Measurements from ENCODE around the gene LCT. TPM values are rescaled to one million over a fixed set of nuclear protein-coding genes. Genes with fewer than 3 reads are reported as not detected.

Gene LCT
- total RNA-seq, 2 donors from 2014 or later: 0.57 TPM; not detected in 1

DNA sequence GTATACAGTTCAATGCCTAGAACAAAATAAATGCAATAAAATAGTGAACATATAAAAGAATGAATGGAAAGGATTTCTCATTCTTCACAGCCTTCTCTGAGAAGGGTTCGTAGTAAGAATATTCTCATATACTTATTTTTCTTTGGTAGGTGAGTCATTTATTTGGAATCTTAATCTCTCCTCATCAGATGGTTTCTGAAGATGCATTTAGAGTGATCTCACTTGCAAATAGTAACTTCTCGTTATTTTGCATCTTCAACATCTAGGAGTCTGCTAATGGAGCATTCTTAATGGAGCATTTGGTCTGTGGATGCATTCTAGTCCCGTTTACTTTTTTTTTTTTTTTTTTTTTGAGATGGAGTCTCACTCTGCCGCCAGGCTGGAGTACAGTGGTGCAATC lies 91.4 kb downstream of the LCT start:
- intact Hi-C loops (cut with DNase I): loop anchor here (10.0 kb wide), 1 partner anchor 129 kb away; the partner anchor contains the start of gene MCM6
- TF ChIP-seq POLR2AphosphoS5 (IDR thresholded peaks at IDR 0.05): no peak
- TF ChIP-seq, protein P1, sequence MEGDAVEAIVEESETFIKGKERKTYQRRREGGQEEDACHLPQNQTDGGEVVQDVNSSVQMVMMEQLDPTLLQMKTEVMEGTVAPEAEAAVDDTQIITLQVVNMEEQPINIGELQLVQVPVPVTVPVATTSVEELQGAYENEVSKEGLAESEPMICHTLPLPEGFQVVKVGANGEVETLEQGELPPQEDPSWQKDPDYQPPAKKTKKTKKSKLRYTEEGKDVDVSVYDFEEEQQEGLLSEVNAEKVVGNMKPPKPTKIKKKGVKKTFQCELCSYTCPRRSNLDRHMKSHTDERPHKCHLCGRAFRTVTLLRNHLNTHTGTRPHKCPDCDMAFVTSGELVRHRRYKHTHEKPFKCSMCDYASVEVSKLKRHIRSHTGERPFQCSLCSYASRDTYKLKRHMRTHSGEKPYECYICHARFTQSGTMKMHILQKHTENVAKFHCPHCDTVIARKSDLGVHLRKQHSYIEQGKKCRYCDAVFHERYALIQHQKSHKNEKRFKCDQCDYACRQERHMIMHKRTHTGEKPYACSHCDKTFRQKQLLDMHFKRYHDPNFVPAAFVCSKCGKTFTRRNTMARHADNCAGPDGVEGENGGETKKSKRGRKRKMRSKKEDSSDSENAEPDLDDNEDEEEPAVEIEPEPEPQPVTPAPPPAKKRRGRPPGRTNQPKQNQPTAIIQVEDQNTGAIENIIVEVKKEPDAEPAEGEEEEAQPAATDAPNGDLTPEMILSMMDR (IDR thresholded peaks at IDR 0.05): no peak
- no peak for TF ChIP-seq POLR2A (IDR thresholded peaks at IDR 0.05)
- no peaks in the 10 kb centered on the region for H3K4me1 ChIP-seq (replicated peaks)

GRCh38 chr2:135744760-135745314 lies 92.1 kb downstream of the LCT start:
- TF ChIP-seq, protein P1 (IDR thresholded peaks at IDR 0.05): no peak
- TF ChIP-seq POLR2AphosphoS5 (IDR thresholded peaks at IDR 0.05): no peak
- TF ChIP-seq POLR2A (IDR thresholded peaks at IDR 0.05): no peak
- no peaks in the 10 kb centered on the region for H3K27me3 ChIP-seq (replicated peaks; ENCODE audit: insufficient read depth)
- no peak overlapping the region for H3K4me3 ChIP-seq
- no peak for DNase-seq (ENCODE audit: low spot score)
- H3K9me3 ChIP-seq: no peaks in the 10 kb centered on the region
- no peaks in the 10 kb centered on the region for H3K4me1 ChIP-seq (replicated peaks)
- intact Hi-C loops (cut with DNase I): loop anchor here (10.0 kb wide), 1 partner anchor 130 kb away; the partner anchor contains the start of gene MCM6
- H3K36me3 ChIP-seq: no peaks in the 10 kb centered on the region
- no peak overlapping the region for H3K27ac ChIP-seq
- 80% methylated on average over 5 of the region's 5 CpGs for WGBS

More for the DNA sequence above, 91.4 kb downstream of the LCT start:
- H3K4me3 ChIP-seq: no peak overlapping the region
- 62% methylated on average over 3 of the region's 4 CpGs for WGBS
- no peak for DNase-seq (ENCODE audit: low spot score)
- no peak overlapping the region for H3K27ac ChIP-seq
- no peaks in the 10 kb centered on the region for H3K36me3 ChIP-seq
- no peaks in the 10 kb centered on the region for H3K27me3 ChIP-seq (replicated peaks; ENCODE audit: insufficient read depth)
- H3K9me3 ChIP-seq: no peaks in the 10 kb centered on the region

DNA sequence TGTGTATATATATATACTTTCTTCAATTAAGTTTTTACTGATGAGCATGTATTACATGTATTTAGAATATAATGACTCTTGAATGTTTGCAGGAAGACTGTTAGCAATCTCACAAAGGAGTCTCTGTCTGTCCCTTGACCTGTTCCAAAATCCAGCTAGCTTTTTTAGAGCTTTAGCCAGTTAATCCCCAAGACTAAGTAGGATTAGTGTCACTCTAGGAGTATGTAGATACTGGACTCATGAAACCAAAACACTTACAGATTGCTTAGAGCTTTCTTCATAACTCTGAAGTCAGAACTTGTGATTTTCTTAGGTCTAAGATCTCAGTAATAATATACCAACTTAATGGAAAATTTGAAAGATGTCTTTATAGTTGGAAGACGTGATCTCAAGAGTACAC lies 93.1 kb downstream of the LCT start:
- TF ChIP-seq POLR2A (IDR thresholded peaks at IDR 0.05) (no peak), POLR2AphosphoS5 (IDR thresholded peaks at IDR 0.05) (no peak)
- TF ChIP-seq, protein P1 (IDR thresholded peaks at IDR 0.05): no peak
- H3K27ac ChIP-seq: no peak overlapping the region
- intact Hi-C loops (cut with DNase I): loop anchor here (10.0 kb wide), 1 partner anchor 131 kb away; the partner anchor contains the start of gene MCM6
- DNase-seq (ENCODE audit: low spot score): no peak
- no peaks in the 10 kb centered on the region for H3K36me3 ChIP-seq
- no peaks in the 10 kb centered on the region for H3K4me1 ChIP-seq (replicated peaks)
- H3K9me3 ChIP-seq: no peaks in the 10 kb centered on the region
- WGBS: 78% methylated on average over 1 of the region's 1 CpG
- H3K27me3 ChIP-seq (replicated peaks; ENCODE audit: insufficient read depth): no peaks in the 10 kb centered on the region
- H3K4me3 ChIP-seq: no peak overlapping the region

DNA sequence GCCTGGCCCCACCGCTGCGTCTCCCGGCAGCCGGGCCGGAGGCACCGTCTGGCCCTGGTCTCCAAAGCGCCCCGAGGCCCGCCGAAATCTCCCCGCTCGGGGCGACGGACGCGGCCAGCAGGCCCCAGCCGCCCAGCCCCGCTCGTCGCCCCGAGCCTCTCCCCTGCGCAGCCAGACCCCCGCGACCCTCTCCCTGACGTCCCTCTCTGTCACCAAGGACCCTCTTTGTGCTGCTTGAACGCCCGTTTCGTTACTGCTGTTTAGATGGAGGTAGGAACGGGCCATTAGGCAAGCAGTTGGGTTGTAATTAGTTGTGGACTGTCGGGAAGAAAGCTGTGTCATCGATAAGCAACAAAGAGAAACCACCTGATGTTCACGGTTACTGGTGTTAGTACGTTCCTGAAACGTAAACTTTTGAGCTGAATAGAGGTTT lies 94.6 kb downstream of the LCT start:
- H3K27ac ChIP-seq: peak overlapping the region; percentile 98 to 100
- no peaks in the 10 kb centered on the region for H3K27me3 ChIP-seq (replicated peaks; ENCODE audit: insufficient read depth)
- under 1% methylated on average over 23 of the region's 34 CpGs for whole genome bisulfite sequencing
- intact Hi-C loops (cut with DNase I): loop anchor here (10.0 kb wide), 1 partner anchor 132 kb away; the partner anchor contains the start of gene MCM6
- peak overlapping the region; percentile 85 to 86 for H3K4me3 ChIP-seq
- H3K9me3 ChIP-seq: no peaks in the 10 kb centered on the region
- DNase-seq (ENCODE audit: low spot score): peak; percentile 26
- TF ChIP-seq, protein P1 (IDR thresholded peaks at IDR 0.05): no peak
- peak; percentile 38 for TF ChIP-seq POLR2AphosphoS5 (IDR thresholded peaks at IDR 0.05)
- H3K4me1 ChIP-seq (replicated peaks): no peaks in the 10 kb centered on the region
- H3K36me3 ChIP-seq: no peaks in the 10 kb centered on the region
